Astrocyte (in vitro differentiated cells and primary cell): ENCODE data around the gene TLE1. TPM values are rescaled to one million over a fixed set of nuclear protein-coding genes. Genes with fewer than 3 reads are reported as not detected.

ENCODE experiments used
- DNase-seq: peaks from one replicate; pipeline ENCODE4 v3.0.0-alpha.2; 2010; ENCODE audit warnings: low read depth
- FAIRE-seq: peaks from 2 replicates; lab custom pipeline; 2011; peaks lifted over from hg19 to GRCh38; lab: Jason Lieb, UNC
- H2AFZ ChIP-seq: 2 replicates; pipeline ENCODE4 v1.6.0; 2012; ENCODE audit warnings: low read depth, low read length, inconsistent platforms
- H3K27ac ChIP-seq: 2 replicates; pipeline ENCODE4 v1.5.1; 2011; ENCODE audit warnings: low read depth, low read length, inconsistent platforms
- H3K27me3 ChIP-seq: 2 replicates; pipeline ENCODE4 v1.6.0; 2011; ENCODE audit warnings: low read length, inconsistent platforms; ENCODE audit not compliant: insufficient read depth
- H3K36me3 ChIP-seq: 2 replicates; pipeline ENCODE4 v1.5.1; 2011; ENCODE audit warnings: low read length, inconsistent platforms; ENCODE audit not compliant: insufficient read depth
- H3K4me1 ChIP-seq: 2 replicates; pipeline ENCODE4 v1.5.1; 2011; ENCODE audit warnings: low read length, inconsistent platforms; ENCODE audit not compliant: insufficient read depth
- H3K4me2 ChIP-seq: 2 replicates; pipeline ENCODE4 v1.6.0; 2012; ENCODE audit warnings: low read length, inconsistent platforms
- H3K4me3 ChIP-seq: 2 replicates; pipeline ENCODE4 v1.5.1; 2011; ENCODE audit warnings: low read depth, mild to moderate bottlenecking, low read length, inconsistent platforms; ENCODE audit not compliant: insufficient read depth
- H3K79me2 ChIP-seq: 2 replicates; pipeline ENCODE4 v1.6.0; 2012; ENCODE audit warnings: mild to moderate bottlenecking, low read length, inconsistent platforms; ENCODE audit not compliant: insufficient read depth
- H3K9ac ChIP-seq: 2 replicates; pipeline ENCODE4 v1.6.0; 2012; ENCODE audit warnings: mild to moderate bottlenecking, low read length, inconsistent platforms
- H3K9me3 ChIP-seq: 2 replicates; pipeline ENCODE4 v1.5.1; 2012; ENCODE audit warnings: low read depth, mild to moderate bottlenecking, low read length, inconsistent platforms; ENCODE audit not compliant: insufficient read depth
- H4K20me1 ChIP-seq: 2 replicates; pipeline ENCODE4 v1.6.0; 2012; ENCODE audit warnings: low read length, inconsistent platforms; ENCODE audit not compliant: insufficient read depth
- H3K27ac Mint-ChIP-seq: one replicate; pipeline ENCODE4 v1.8.0; 2021; ENCODE audit warnings: mild to moderate bottlenecking, mixed read lengths; ENCODE audit not compliant: unreplicated experiment
- H3K27me3 Mint-ChIP-seq: one replicate; pipeline ENCODE4 v1.8.0; 2021; ENCODE audit warnings: low read depth, mixed read lengths; ENCODE audit not compliant: unreplicated experiment
- H3K36me3 Mint-ChIP-seq: one replicate; pipeline ENCODE4 v1.8.0; 2021; ENCODE audit warnings: low read depth, mixed read lengths; ENCODE audit not compliant: unreplicated experiment
- H3K4me1 Mint-ChIP-seq: one replicate; pipeline ENCODE4 v1.8.0; 2021; ENCODE audit warnings: low read depth, mixed read lengths; ENCODE audit not compliant: unreplicated experiment
- H3K4me3 Mint-ChIP-seq: one replicate; pipeline ENCODE4 v1.8.0; 2021; ENCODE audit warnings: mild to moderate bottlenecking, moderate library complexity, mixed read lengths; ENCODE audit not compliant: unreplicated experiment
- H3K9me3 Mint-ChIP-seq: one replicate; pipeline ENCODE4 v1.8.0; 2021; ENCODE audit warnings: mild to moderate bottlenecking, mixed read lengths; ENCODE audit not compliant: unreplicated experiment
- CTCF ChIP-seq: IDR thresholded peaks from 2 replicates; pipeline ENCODE4 v1.5.1; 2011; ENCODE audit warnings: low read depth, mild to moderate bottlenecking, inconsistent platforms, low read length, moderate library complexity; ENCODE audit not compliant: insufficient read depth
- EZH2 ChIP-seq: IDR thresholded peaks from 2 replicates; pipeline ENCODE4 v1.6.1; 2012; ENCODE audit warnings: mild to moderate bottlenecking, low read length, inconsistent platforms; ENCODE audit not compliant: insufficient read depth
- total RNA-seq: library from RNA; stranded (reverse); gene quantifications from 2 replicates; pipeline ENCODE4 v1.2.1, GENCODE V29; 2021

Gene TLE1
- total RNA-seq, 1 donor from 2014 or later = 29.6 TPM

DNA sequence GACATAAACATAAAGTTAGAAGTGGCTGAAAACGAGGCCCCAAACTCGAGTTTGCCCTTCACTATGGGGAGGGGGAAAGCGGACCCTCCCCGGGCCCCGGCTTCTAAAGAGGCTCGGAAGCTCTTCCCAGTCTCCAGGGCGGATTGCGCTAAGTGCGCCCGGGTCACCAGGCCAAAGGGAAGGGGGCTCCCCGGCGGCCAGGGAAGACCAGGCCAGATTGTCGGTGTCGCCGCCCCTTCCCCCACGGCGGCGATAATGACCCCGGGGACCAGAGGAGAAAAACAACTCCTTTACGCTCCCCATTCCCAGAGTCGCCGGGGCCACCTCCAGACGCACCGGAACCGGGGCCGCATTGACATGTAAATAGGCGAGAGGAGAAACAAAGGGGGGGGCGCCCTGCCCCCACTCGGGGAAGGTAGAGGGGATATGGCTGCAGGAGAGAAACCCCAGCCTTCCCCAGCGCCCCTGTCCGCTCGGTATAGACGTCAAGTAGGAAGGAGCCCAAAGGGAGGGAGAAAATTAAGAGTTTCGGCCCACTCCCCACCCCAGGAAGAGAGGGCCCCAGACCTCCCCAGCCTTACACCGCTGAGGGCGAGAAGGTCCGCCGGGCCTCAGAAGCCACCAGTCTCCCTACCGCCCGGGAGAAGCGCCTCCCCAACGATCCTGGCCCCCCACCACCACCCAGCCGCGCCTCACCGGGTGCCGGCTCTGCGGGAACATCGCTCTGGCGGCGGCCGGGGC is 1.7 kb downstream of the TLE1 start:
- Mint-ChIP-seq H3K36me3 (no peaks in the 10 kb centered on the region), H3K9me3 (peaks cover 2% of the 10 kb centered on the region), H3K4me1 (peaks cover 3% of the 10 kb centered on the region), H3K27me3 (peaks cover 5% of the 10 kb centered on the region), H3K27ac (peak overlapping the region; percentile 85), H3K4me3 (no peak overlapping the region)
- DNase-seq (peak; percentile 22), FAIRE-seq (no peak)
- Histone ChIP-seq H3K9me3 (no peaks in the 10 kb centered on the region), H3K79me2 (peaks cover 48% of the 10 kb centered on the region), H3K4me1 (peaks cover 20% of the 10 kb centered on the region), H2AFZ (peak overlapping the region; percentile 54), H3K9ac (peak overlapping the region; percentile 78), H3K27ac (peak overlapping the region; percentile 25), H3K4me3 (peak overlapping the region; percentile 73), H4K20me1 (peaks cover 35% of the 10 kb centered on the region), H3K36me3 (no peaks in the 10 kb centered on the region), H3K4me2 (peak overlapping the region; percentile 92), H3K27me3 (peaks cover 6% of the 10 kb centered on the region)
- no peak for TF ChIP-seq EZH2
- no peak for TF ChIP-seq CTCF

GRCh38 chr9:81686614-81687520 is 2.5 kb downstream of the TLE1 start:
- Mint-ChIP-seq H3K36me3 (no peaks in the 10 kb centered on the region), H3K9me3 (peaks cover 2% of the 10 kb centered on the region), H3K4me3 (no peak overlapping the region), H3K27ac (peak overlapping the region; percentile 85), H3K4me1 (peaks cover 8% of the 10 kb centered on the region), H3K27me3 (peaks cover 5% of the 10 kb centered on the region)
- DNase-seq = peak; percentile 72
- peaks cover 24% of the 10 kb centered on the region for H3K4me1 ChIP-seq
- peak overlapping the region; percentile 25 for H3K27ac ChIP-seq
- H2AFZ ChIP-seq = peak overlapping the region; percentile 54
- H3K79me2 ChIP-seq = peaks cover 48% of the 10 kb centered on the region
- H4K20me1 ChIP-seq = peaks cover 43% of the 10 kb centered on the region
- no peak for TF ChIP-seq EZH2
- TF ChIP-seq CTCF = peak; percentile 42
- H3K4me2 ChIP-seq = peak overlapping the region; percentile 92
- peak overlapping the region; percentile 73 for H3K4me3 ChIP-seq
- H3K9ac ChIP-seq = peak overlapping the region; percentile 78
- H3K36me3 ChIP-seq = no peaks in the 10 kb centered on the region
- peaks cover 6% of the 10 kb centered on the region for H3K27me3 ChIP-seq
- FAIRE-seq = peak; percentile 37
- H3K9me3 ChIP-seq = no peaks in the 10 kb centered on the region
